Epithelial cell of proximal tubule (primary cell): ENCODE measurements around the gene PLCE1. TPM values are rescaled to one million over a fixed set of nuclear protein-coding genes. Genes with fewer than 3 reads are reported as not detected.

Experiments
- DNase-seq: peaks from one replicate; pipeline ENCODE4 v3.0.0-alpha.2; 2011; ENCODE audit warnings: low read depth
- H3K4me3 ChIP-seq: 2 replicates; pipeline ENCODE4 v1.5.1; 2011; ENCODE audit warnings: low read depth, mild to moderate bottlenecking, low read length
- CTCF ChIP-seq: conservative IDR thresholded peaks from 2 replicates; pipeline ENCODE4 v1.5.1; 2012; ENCODE audit warnings: low read depth, mild to moderate bottlenecking, low read length
- total RNA-seq: library from RNA; depleted of rRNA; stranded (reverse); fragments of >200 nt; gene quantifications from 2 replicates; pipeline ENCODE4 v1.2.3, GENCODE V29; 2015

PLCE1 gene
- total RNA-seq, 1 donor from 2014 or later, result 1.2 TPM

- no peak for DNase-seq
- no peak overlapping the region for H3K4me3 ChIP-seq
Measured at GRCh38 chr10:94042834-94043175, 49.1 kb downstream of the PLCE1 start.

More at GRCh38 chr10:94042834-94043175, 49.1 kb downstream of the PLCE1 start:
- no peak for TF ChIP-seq CTCF

Other genes with a start within 250 kb of the PLCE1 start
- not detected in 2 replicates for gene LGI1, start 236.0 kb upstream of the PLCE1 start, total RNA-seq
- 4.7 and 6.0 TPM in 2 replicates for gene SLC35G1, start 100.0 kb upstream of the PLCE1 start, total RNA-seq